ENCODE data around the gene FEM1A.
"Not testable (repeated sequence)": the region's sequence is repeated elsewhere in the genome, so short reads cannot be mapped to it uniquely, and the experiment has no call there.

Gene FEM1A

GRCh38 chr19:4814625-4815425, 23.3 kb downstream of the FEM1A start:
- peak; percentile 61 for DNase-seq (ENCODE audit: low read depth)

GRCh38 chr19:4815426-4816201, 24.1 kb downstream of the FEM1A start:
- no peak for DNase-seq (ENCODE audit: low read depth)

- DNase-seq (ENCODE audit: low read depth): no peak
Observed at GRCh38 chr19:4816202-4816949, 24.8 kb downstream of the FEM1A start.

DNA sequence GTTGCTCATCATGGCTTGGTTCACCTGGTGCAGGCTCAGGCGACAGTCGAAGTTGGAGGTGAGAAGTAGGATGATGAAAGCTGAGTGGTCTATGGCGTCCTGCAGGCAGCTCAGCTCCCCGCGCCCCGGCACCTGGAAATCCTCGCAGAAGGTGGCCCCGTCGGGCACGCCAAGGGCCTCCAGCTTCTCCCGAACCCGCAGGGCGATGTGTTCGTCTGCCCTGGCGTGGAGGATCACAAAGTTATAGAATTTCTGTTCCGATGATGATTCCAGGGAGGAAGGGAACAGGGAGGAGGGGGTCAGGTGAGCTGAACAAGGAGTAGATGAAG, 25.4 kb downstream of the FEM1A start:
- DNase-seq (ENCODE audit: low read depth): no peak

GRCh38 chr19:4817467-4818277, 26.1 kb downstream of the FEM1A start:
- no peak for DNase-seq (ENCODE audit: low read depth)

- DNase-seq (ENCODE audit: low read depth): no peak
Observed at GRCh38 chr19:4821265-4821664, 29.7 kb downstream of the FEM1A start.

DNA sequence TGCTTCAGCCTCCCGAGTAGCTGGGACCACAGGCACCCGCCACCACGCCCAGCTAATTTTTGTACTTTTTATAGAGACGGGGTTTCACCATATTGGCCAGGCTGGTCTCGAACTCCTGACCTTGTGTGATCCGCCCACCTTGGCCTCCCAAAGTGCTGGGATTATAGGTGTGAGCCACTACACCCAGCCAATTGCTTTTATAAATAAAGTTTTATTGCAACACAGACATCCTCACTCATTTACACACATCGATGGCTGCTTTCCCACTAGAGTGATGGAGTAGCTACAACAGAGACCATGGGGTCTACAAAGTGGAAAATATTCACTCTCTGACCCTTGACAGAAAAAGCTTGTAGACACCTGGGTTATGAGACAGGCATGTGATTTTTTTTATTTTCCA, 30.8 kb downstream of the FEM1A start:
- not testable (repeated sequence) for DNase-seq (ENCODE audit: low read depth)

DNA sequence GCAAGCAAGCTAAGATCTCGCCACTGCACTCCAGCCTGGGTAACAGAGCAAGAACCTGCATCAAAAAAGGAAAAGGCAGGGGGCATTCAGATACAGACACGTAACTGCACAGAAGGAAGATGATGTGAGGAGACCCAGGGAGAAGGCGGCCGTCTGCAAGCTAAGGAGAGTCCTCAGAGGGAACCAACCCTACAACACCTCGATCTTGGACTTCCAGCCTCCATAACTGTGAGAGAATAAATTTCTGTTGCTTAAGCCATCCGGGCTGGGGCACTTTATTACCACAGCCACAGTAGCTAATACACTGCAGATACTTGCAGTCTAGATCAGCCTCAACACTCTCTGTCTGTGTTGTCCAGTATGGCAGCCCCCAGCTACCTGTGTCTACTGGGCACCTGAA, 32.0 kb downstream of the FEM1A start:
- DNase-seq (ENCODE audit: low read depth): no peak

DNA sequence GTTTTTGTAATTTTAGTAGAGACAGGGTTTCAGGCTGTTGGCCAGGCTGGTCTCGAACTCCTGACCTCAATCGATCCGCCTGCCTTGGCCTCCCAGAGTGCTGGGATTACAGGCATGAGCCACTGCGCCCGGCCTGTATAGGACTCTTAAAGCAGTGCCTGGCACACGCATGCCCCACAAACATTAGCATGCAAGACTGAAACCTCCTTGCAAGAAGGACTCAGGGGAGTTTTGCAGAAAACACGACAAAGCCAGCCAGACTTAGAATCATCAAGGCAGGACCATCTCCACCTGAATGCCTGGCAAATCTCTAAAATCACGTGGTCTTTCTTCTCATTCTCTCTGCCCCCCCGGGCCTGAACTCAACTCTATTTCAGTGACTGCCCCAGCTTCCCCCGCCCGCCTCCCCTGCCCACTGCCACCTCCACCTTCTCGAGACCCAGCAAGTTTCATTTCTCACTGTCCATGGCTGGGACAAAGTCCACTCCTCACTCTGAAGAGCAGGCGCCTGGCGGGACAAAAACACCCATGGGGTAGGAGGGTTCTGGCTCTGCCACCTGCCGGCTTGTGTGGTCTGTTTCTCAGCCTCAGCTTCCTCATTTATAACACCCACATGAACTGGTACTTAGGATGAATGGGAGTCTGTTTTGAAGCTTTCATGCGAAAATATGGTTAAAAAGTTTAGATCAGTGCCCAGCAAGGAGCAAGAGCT, 37.6 kb downstream of the FEM1A start:
- DNase-seq (ENCODE audit: low read depth): no peak

GRCh38 chr19:4830332-4830731, 38.8 kb downstream of the FEM1A start:
- no peak for DNase-seq (ENCODE audit: low read depth)

GRCh38 chr19:4830768-4831265, 39.3 kb downstream of the FEM1A start:
- DNase-seq (ENCODE audit: low read depth): no peak

GRCh38 chr19:4831304-4831978, 39.9 kb downstream of the FEM1A start, which contains the start of gene TICAM1:
Gene TICAM1, minus strand, starts transcription at chr19:4831712. Its CDS starts 13,335 bp downstream, at chr19:4818377.
- no peak for DNase-seq (ENCODE audit: low read depth)

DNA sequence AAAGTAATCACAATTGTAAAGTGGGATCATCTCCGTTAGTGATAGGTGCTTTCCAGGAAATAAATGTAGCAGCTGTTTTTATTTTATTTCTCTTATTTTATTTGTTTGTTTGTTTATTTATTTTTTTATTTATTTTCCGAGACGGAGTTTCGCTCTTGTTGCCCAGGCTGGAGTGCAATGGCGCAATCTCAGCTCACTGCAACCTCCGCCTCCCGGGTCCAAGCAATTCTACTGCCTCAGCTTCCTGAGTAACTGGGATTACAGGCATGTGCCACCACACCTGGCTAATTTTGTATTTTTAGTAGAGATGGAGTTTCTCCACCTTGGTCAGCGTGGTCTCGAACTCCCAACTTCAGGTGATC, 40.4 kb downstream of the FEM1A start:
- DNase-seq (ENCODE audit: low read depth): not testable (repeated sequence)

- no peak for DNase-seq (ENCODE audit: low read depth)
Observed at GRCh38 chr19:4832776-4833175, 41.2 kb downstream of the FEM1A start.

- no peak for DNase-seq (ENCODE audit: low read depth)
Observed at GRCh38 chr19:4839192-4839591, 47.7 kb downstream of the FEM1A start.

DNA sequence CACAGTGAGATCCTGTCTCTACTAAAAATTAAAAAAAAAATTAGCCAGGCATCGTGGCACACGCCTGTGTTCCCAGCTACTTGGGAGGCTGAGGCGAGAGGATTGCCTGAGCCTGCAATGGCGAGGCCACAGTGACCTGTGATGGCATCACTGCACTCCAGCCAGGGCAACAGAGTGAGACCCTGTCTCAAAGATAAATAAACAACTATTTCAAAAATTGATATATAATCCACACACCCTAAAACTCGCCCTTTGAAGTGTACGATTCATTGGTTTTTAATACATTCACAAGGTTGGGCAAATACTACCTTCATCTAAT, 52.1 kb downstream of the FEM1A start:
- DNase-seq (ENCODE audit: low read depth): no peak

- peak; percentile 67 for DNase-seq (ENCODE audit: low read depth)
Observed at GRCh38 chr19:4844348-4845179, 53.0 kb downstream of the FEM1A start.

- not testable (repeated sequence) for DNase-seq (ENCODE audit: low read depth)
Observed at GRCh38 chr19:4845975-4846374, 54.4 kb downstream of the FEM1A start.

DNA sequence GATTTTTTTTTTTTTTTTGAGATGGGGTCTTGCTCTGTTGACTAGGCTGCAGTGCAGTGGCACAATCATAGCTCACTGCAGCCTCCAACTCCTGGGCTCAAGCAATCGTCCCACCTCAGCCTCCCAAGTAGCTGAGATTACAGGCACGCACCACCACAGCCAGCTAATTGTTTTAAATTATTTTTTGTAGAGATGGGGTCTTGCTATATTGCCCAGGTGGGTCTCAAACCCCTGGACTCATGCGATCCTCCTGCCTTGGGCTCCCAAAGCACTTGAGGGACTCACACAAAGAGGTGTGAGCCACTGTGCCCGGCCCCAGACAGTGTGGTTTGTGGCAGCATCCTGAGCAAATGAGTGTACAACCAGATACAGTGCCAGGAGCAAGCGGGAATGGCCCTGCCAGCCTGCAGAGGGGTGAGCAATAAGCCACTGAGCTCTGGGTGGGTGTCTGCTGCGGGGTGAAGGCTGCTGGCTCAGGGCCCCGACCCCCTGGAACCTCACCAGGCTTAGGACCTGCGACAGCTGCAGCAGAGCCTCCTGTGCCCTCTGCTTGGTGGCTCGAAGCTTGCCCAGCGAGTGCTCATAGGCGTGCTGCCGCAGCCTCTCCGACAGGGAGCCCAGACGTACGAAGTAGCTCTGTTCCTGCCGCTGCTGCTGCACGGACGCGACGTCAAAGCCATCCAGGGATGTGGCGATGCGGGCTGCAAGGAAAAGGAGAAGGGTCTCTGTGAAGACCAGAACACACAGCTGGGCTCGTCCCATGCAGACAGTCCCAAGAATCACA, 55.8 kb downstream of the FEM1A start:
- no peak for DNase-seq (ENCODE audit: low read depth)

Measured in GM04503 (cell line).